Spleen (tissue), 7 donors: ENCODE results near the gene TOMM20.
"Not testable (repeated sequence)": the region's sequence is repeated elsewhere in the genome, so short reads cannot be mapped to it uniquely, and the experiment has no call there.

Source experiments
- POLR2A ChIP-seq, 3 donors: fragments of 450-650 bp; IDR thresholded peaks; one replicate each; pipeline ENCODE4 v1.5.1; 2017; ENCODE audit warnings: antibody characterized with exemption in 3 of 3, mild to moderate bottlenecking in 1 of 3
- POLR2AphosphoS5 ChIP-seq, 3 donors: sonication (generic); formaldehyde crosslinking; IDR thresholded peaks; one replicate each; pipeline ENCODE4 v1.5.1; 2017; ENCODE audit warnings: antibody characterized with exemption in 3 of 3
- TF ChIP-seq, protein P1 (sequence below), 11 experiments: fragments of 200-600 bp in 7 of 11; fragments of 450-650 bp in 4 of 11; sonication (generic) in 4 of 11; IDR thresholded peaks in 8 of 11; conservative IDR thresholded peaks in 3 of 11; 1 replicate in 7 of 11; 2 replicates in 4 of 11; pipeline versions ENCODE4 v1.4.0 to v1.8.0; 2016 to 2021; ENCODE audit warnings: antibody characterized with exemption in 11 of 11, inconsistent platforms in 4 of 11, mild to moderate bottlenecking in 1 of 11
- donor health status: DM: no; HTN: no; CAD: no; lungs with moderate emphysema.
- donor health status: DM: no; HTN: no; CAD: no.
- donor health status: DM: no; HTN: no; CAD: no.

- TF ChIP-seq, protein P1, sequence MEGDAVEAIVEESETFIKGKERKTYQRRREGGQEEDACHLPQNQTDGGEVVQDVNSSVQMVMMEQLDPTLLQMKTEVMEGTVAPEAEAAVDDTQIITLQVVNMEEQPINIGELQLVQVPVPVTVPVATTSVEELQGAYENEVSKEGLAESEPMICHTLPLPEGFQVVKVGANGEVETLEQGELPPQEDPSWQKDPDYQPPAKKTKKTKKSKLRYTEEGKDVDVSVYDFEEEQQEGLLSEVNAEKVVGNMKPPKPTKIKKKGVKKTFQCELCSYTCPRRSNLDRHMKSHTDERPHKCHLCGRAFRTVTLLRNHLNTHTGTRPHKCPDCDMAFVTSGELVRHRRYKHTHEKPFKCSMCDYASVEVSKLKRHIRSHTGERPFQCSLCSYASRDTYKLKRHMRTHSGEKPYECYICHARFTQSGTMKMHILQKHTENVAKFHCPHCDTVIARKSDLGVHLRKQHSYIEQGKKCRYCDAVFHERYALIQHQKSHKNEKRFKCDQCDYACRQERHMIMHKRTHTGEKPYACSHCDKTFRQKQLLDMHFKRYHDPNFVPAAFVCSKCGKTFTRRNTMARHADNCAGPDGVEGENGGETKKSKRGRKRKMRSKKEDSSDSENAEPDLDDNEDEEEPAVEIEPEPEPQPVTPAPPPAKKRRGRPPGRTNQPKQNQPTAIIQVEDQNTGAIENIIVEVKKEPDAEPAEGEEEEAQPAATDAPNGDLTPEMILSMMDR (IDR thresholded peaks at IDR 0.05 in 8 of 11, conservative IDR thresholded peaks at IDR 0.05 in 3 of 11) = not testable (repeated sequence)
- not testable (repeated sequence) for TF ChIP-seq POLR2A, POLR2AphosphoS5 (IDR thresholded peaks at IDR 0.05)
Observed at GRCh38 chr1:235092045-235092406, 36.6 kb downstream of the TOMM20 start.
